ENCODE results near the gene TBXAS1.

The TBXAS1 gene

DNA sequence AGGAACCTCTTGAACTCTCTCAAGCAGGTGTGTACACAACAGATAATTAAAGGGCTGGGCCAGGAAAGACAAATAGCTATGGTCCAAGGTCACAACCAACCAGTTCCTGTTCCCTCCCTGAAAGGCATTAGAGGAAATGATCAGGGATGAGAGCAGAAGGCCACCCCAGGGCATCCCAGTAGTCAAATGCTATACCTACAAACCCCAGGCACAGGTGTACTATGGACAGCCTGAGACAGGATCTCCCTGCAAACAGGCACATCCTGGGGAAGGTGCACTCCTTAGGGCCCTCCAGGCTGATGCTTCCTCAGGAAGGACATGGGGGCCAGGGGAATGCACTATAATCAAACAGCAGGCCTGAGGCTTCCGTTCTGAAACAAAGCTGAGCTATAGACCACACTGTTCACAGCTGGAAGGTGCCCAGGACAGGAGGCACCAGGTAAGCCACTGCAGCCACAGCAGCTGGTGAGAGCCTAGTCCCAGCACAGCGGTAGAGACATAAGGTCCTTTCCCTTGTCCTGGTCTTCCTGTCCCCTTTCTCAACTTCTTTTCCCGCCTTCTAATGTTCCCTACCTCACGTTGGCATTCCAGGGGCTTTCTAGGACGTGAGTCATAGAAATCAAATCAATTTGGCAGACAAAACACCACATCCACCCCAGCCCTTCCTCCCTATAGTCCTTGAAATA lies 220.4 kb downstream of the TBXAS1 start:
- no peak overlapping the region for H3K27ac ChIP-seq (ENCODE audit: low read depth, low read length)
- TF ChIP-seq EZH2phosphoT487 (conservative IDR thresholded peaks at IDR 0.05; ENCODE audit: low read length): no peak

DNA sequence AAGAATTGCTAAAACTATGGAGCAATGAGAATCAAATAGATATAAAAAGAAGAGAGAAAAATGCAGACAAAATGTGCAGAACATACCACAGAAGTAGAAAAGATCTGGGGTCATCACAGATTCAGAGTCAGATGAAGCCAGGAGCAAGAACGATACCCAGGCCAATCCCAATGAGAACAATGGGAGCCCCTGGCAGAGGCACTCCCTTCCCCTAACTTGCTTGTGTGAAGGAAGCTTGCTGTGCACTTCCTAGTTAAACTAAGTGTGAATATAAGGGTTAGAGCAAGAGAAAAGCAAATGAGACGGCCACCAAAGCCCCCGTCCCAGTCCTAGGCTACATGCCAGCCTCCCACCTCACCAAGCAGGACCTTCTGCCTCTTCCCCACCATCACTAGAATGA lies 221.0 kb downstream of the TBXAS1 start:
- H3K27ac ChIP-seq (ENCODE audit: low read depth, low read length): no peak overlapping the region
- H3K4me2 ChIP-seq (ENCODE audit: low read depth, low read length, poor library complexity, severe bottlenecking): no peak overlapping the region
- H3K9ac ChIP-seq (ENCODE audit: low read length): no peak overlapping the region
- no peaks in the 10 kb centered on the region for H3F3A ChIP-seq (ENCODE audit: insufficient read depth)
- TF ChIP-seq, protein P1, sequence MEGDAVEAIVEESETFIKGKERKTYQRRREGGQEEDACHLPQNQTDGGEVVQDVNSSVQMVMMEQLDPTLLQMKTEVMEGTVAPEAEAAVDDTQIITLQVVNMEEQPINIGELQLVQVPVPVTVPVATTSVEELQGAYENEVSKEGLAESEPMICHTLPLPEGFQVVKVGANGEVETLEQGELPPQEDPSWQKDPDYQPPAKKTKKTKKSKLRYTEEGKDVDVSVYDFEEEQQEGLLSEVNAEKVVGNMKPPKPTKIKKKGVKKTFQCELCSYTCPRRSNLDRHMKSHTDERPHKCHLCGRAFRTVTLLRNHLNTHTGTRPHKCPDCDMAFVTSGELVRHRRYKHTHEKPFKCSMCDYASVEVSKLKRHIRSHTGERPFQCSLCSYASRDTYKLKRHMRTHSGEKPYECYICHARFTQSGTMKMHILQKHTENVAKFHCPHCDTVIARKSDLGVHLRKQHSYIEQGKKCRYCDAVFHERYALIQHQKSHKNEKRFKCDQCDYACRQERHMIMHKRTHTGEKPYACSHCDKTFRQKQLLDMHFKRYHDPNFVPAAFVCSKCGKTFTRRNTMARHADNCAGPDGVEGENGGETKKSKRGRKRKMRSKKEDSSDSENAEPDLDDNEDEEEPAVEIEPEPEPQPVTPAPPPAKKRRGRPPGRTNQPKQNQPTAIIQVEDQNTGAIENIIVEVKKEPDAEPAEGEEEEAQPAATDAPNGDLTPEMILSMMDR (IDR thresholded peaks at IDR 0.05; ENCODE audit: insufficient read depth, low read length, poor library complexity, severe bottlenecking): no peak
- TF ChIP-seq EZH2phosphoT487 (conservative IDR thresholded peaks at IDR 0.05; ENCODE audit: low read length): no peak
- H2AFZ ChIP-seq (ENCODE audit: low read depth, low read length, severe bottlenecking): no peak overlapping the region
- no peaks in the 10 kb centered on the region for H3K79me2 ChIP-seq (ENCODE audit: insufficient read depth, low read length)
- H3K9me3 ChIP-seq (ENCODE audit: insufficient read depth, low read length): no peaks in the 10 kb centered on the region
- no peak overlapping the region for H3K4me3 ChIP-seq (ENCODE audit: insufficient read depth, low read length, poor library complexity, severe bottlenecking)
- no peaks in the 10 kb centered on the region for H3K27me3 ChIP-seq (ENCODE audit: low read length)
- H3K36me3 ChIP-seq (ENCODE audit: low read length): no peaks in the 10 kb centered on the region
- H4K20me1 ChIP-seq (ENCODE audit: low read depth, low read length): no peaks in the 10 kb centered on the region
- H3K9me2 ChIP-seq (replicated peaks; ENCODE audit: insufficient read depth, low read length): no peaks in the 10 kb centered on the region

More for the DNA sequence above, 220.4 kb downstream of the TBXAS1 start:
- H3K9me2 ChIP-seq (replicated peaks; ENCODE audit: insufficient read depth, low read length): no peaks in the 10 kb centered on the region
- no peaks in the 10 kb centered on the region for H4K20me1 ChIP-seq (ENCODE audit: low read depth, low read length)
- H3K9me3 ChIP-seq (ENCODE audit: insufficient read depth, low read length): no peaks in the 10 kb centered on the region
- H3K79me2 ChIP-seq (ENCODE audit: insufficient read depth, low read length): no peaks in the 10 kb centered on the region
- no peak overlapping the region for H3K4me2 ChIP-seq (ENCODE audit: low read depth, low read length, poor library complexity, severe bottlenecking)
- H3K9ac ChIP-seq (ENCODE audit: low read length): no peak overlapping the region
- H3K36me3 ChIP-seq (ENCODE audit: low read length): no peaks in the 10 kb centered on the region
- H3F3A ChIP-seq (ENCODE audit: insufficient read depth): no peaks in the 10 kb centered on the region
- H3K27me3 ChIP-seq (ENCODE audit: low read length): no peaks in the 10 kb centered on the region
- H3K4me3 ChIP-seq (ENCODE audit: insufficient read depth, low read length, poor library complexity, severe bottlenecking): no peak overlapping the region
- no peak overlapping the region for H2AFZ ChIP-seq (ENCODE audit: low read depth, low read length, severe bottlenecking)

GRCh38 chr7:140051820-140052219 lies 222.8 kb downstream of the TBXAS1 start:
- H2AFZ ChIP-seq (ENCODE audit: low read depth, low read length, severe bottlenecking): no peak overlapping the region
- no peak overlapping the region for H3K27ac ChIP-seq (ENCODE audit: low read depth, low read length)
- H3K9ac ChIP-seq (ENCODE audit: low read length): no peak overlapping the region
- H3K4me2 ChIP-seq (ENCODE audit: low read depth, low read length, poor library complexity, severe bottlenecking): no peak overlapping the region
- H3K9me3 ChIP-seq (ENCODE audit: insufficient read depth, low read length): no peaks in the 10 kb centered on the region
- no peaks in the 10 kb centered on the region for H4K20me1 ChIP-seq (ENCODE audit: low read depth, low read length)
- no peaks in the 10 kb centered on the region for H3K27me3 ChIP-seq (ENCODE audit: low read length)
- no peaks in the 10 kb centered on the region for H3F3A ChIP-seq (ENCODE audit: insufficient read depth)
- no peak overlapping the region for H3K4me3 ChIP-seq (ENCODE audit: insufficient read depth, low read length, poor library complexity, severe bottlenecking)
- no peaks in the 10 kb centered on the region for H3K9me2 ChIP-seq (replicated peaks; ENCODE audit: insufficient read depth, low read length)
- H3K79me2 ChIP-seq (ENCODE audit: insufficient read depth, low read length): no peaks in the 10 kb centered on the region
- TF ChIP-seq, protein P1 (IDR thresholded peaks at IDR 0.05; ENCODE audit: insufficient read depth, low read length, poor library complexity, severe bottlenecking): no peak
- H3K36me3 ChIP-seq (ENCODE audit: low read length): no peaks in the 10 kb centered on the region

DNA sequence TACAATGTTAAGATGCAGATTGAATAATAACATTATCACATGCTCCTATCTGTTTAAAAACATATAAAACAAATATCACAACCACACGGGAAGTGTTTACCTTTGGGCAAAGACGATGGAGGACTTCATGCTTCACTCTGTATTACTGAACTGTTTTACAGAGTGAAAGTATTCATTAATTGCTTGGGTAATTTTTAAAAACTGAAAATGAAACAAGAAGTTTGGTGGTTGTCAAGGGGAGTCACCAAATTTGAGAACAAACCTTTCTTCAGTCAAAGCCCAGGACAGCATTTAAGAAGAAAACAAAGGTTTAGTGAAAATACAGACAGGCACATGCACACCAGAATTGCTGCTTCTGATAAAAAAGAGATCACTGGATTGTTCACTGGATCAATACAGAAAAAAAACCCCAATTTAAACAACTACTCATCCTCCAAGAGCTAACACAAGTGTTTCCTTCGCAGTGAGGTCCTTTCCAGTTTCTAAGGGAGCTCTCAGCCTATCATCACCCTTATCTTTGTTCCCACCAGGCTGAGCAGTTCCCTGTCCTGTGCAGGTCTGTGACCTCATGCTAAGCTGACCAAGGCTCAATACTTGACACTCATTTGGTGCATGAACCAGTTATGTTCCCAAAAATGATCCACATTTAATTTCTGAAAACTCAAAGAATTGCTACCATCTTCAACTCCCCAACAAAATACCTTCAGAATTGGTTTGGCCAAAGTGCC lies 224.9 kb downstream of the TBXAS1 start:
- no peaks in the 10 kb centered on the region for H4K20me1 ChIP-seq (ENCODE audit: low read depth, low read length)
- H3K9me3 ChIP-seq (ENCODE audit: insufficient read depth, low read length): no peaks in the 10 kb centered on the region
- H3F3A ChIP-seq (ENCODE audit: insufficient read depth): no peaks in the 10 kb centered on the region
- H3K9me2 ChIP-seq (replicated peaks; ENCODE audit: insufficient read depth, low read length): no peaks in the 10 kb centered on the region
- no peaks in the 10 kb centered on the region for H3K79me2 ChIP-seq (ENCODE audit: insufficient read depth, low read length)
- no peaks in the 10 kb centered on the region for H3K36me3 ChIP-seq (ENCODE audit: low read length)
- H3K4me3 ChIP-seq (ENCODE audit: insufficient read depth, low read length, poor library complexity, severe bottlenecking): no peak overlapping the region
- H3K9ac ChIP-seq (ENCODE audit: low read length): no peak overlapping the region
- H3K27ac ChIP-seq (ENCODE audit: low read depth, low read length): no peak overlapping the region
- no peak for TF ChIP-seq EZH2phosphoT487 (conservative IDR thresholded peaks at IDR 0.05; ENCODE audit: low read length)
- TF ChIP-seq, protein P1 (IDR thresholded peaks at IDR 0.05; ENCODE audit: insufficient read depth, low read length, poor library complexity, severe bottlenecking): no peak
- no peak overlapping the region for H3K4me2 ChIP-seq (ENCODE audit: low read depth, low read length, poor library complexity, severe bottlenecking)
- no peaks in the 10 kb centered on the region for H3K27me3 ChIP-seq (ENCODE audit: low read length)
- no peak overlapping the region for H2AFZ ChIP-seq (ENCODE audit: low read depth, low read length, severe bottlenecking)
